Pancreas (tissue), 10 donors: ENCODE measurements around the gene PIGT. TPM values are rescaled to one million over a fixed set of nuclear protein-coding genes. Genes with fewer than 3 reads are reported as not detected.
A peak's percentile ranks its signal among the peaks of the same experiment; 100 is the strongest.

Experiments
- ATAC-seq, 4 donors: fragments of 200-7000 bp; cut with Tn5 transposase; one replicate each; pipeline versions ENCODE4 v1.8.0 to v1.9.1; 2020; ENCODE audit warnings: mild to moderate bottlenecking in 4 of 4, moderate library complexity in 4 of 4
- DNase-seq, 6 donors: peaks; one replicate each; pipeline ENCODE4 v3.0.0-alpha.2; 2020
- FAIRE-seq: peaks from 2 replicates; lab custom pipeline; 2012; peaks lifted over from hg19 to GRCh38; lab: Jason Lieb, UNC
- H3K27ac ChIP-seq, 4 donors: fragments of 200-600 bp; sonication (generic); 1 replicate in 3 of 4; 2 replicates in 1 of 4; pipeline versions ENCODE4 v1.5.0 to v1.8.0; 2020
- H3K27me3 ChIP-seq, 4 donors: fragments of 200-600 bp; one replicate each; pipeline ENCODE4 v1.8.0; 2021
- H3K36me3 ChIP-seq, 3 donors: fragments of 200-600 bp; sonication (generic) in 1 of 3; one replicate each; pipeline versions ENCODE4 v1.5.0 to v1.8.0; 2020 to 2021
- H3K4me1 ChIP-seq, 3 donors: fragments of 200-600 bp; one replicate each; pipeline ENCODE4 v1.8.0; 2021
- H3K4me3 ChIP-seq, 4 donors: fragments of 200-600 bp; sonication (generic) in 2 of 4; one replicate each; pipeline versions ENCODE4 v1.5.0 to v1.8.0; 2020 to 2021
- H3K9me3 ChIP-seq, 4 donors: fragments of 200-600 bp; one replicate each; pipeline ENCODE4 v1.8.0; 2021
- WGBS, 2 donors: extraction: QIAGEN DNeasy Blood & Tissue Kit; methylation state at CpG; one replicate each; pipeline ENCODE4 v1.1.7; 2013; 5-methylcytosine and 5-hydroxymethylcytosine counted together
- intact Hi-C, 3 donors: fragments of 100-400 bp; cut with DNase I; formaldehyde crosslinking; loops; one replicate each; pipeline versions ENCODE4 v1.11.1 to v1.14.2; 2022
- polyA plus RNA-seq, 2 donors: library from polyadenylated mRNA; stranded (reverse); fragments of 200-250 nt; gene quantifications; one replicate each; pipeline ENCODE4 v1.2.3, GENCODE V29; 2013
- total RNA-seq, 6 donors: library from RNA; stranded (reverse); fragmentation: NEBNext Ultra II Directional in 4 of 6; extraction: Animal tissue kit (Norgen Biotek cat#: 25700) in 4 of 6; gene quantifications; one replicate each; pipeline versions ENCODE4 v1.2.1 to v1.2.4, GENCODE V29; 2021 to 2023
- TF ChIP-seq, protein P1 (sequence below), 4 donors: fragments of 200-600 bp; sonication (generic) in 3 of 4; IDR thresholded peaks; one replicate each; pipeline versions ENCODE4 v1.5.0 to v1.8.0; 2021; ENCODE audit warnings: antibody characterized with exemption in 4 of 4
- donor health status: healthy with polysubstance abuse.
- donor health status: DM: no; HTN: no; CAD: no; lungs with moderate emphysema.
- donor health status: DM: no; HTN: no; CAD: no.
- donor health status: control.
- donor health status: control.
- donor health status: Bipolar disorder and iron deficiency.
- donor health status: DM: yes; HTN: yes; CAD: no.
- donor health status: DM: no; HTN: no; CAD: no.
- donor health status: DM: no; HTN: no; CAD: no.
- donor health status: DM: yes; HTN: yes; CAD: no.

The PIGT gene
- total and polyA plus RNA-seq, 8 donors: 35.3 to 69.1 (median 52.7) TPM

DNA sequence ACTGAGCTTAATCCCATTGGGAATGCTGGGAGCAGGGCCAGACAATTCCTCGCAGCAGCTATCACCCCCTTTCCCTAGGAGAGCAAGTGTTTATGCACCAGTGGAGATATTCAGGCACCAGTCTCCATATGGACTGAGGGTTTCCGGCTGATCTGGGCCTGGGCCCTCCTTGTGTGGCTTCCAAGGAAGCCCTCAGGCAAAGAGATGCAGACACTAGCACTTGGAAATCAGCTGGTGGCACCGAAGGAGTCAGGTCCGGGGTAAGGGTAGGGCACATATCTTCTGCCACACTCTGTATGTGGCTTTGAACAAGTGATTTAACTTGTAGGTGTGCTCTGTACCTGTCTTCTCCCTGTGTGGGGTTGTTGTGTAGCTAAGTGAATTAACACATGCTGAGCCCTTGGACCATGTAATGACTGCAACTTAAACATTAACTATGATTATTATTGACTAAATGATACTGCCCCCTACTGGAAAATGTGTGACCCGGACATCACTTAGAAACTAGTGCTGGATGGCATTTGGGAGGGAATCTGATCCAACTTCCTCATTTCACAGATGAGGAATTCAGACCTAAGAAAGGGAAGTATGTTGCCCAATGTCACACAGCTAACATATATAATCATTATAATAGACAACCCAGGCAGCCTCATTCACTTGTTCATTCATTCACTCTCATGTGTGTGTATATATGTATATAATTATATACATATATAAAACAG lies 34.3 kb downstream of the PIGT start:
- FAIRE-seq (no peak), DNase-seq (no peak), ATAC-seq (peak; percentile 31 to 90 (median 82))
- no peak overlapping the region for H3K4me3 ChIP-seq
- WGBS, 2 donors: 48 to 66% methylated on average over 5 of the region's 5 CpGs
- no peaks in the 10 kb centered on the region for H3K9me3 ChIP-seq
- no peaks in the 10 kb centered on the region for H3K36me3 ChIP-seq
- TF ChIP-seq, protein P1, sequence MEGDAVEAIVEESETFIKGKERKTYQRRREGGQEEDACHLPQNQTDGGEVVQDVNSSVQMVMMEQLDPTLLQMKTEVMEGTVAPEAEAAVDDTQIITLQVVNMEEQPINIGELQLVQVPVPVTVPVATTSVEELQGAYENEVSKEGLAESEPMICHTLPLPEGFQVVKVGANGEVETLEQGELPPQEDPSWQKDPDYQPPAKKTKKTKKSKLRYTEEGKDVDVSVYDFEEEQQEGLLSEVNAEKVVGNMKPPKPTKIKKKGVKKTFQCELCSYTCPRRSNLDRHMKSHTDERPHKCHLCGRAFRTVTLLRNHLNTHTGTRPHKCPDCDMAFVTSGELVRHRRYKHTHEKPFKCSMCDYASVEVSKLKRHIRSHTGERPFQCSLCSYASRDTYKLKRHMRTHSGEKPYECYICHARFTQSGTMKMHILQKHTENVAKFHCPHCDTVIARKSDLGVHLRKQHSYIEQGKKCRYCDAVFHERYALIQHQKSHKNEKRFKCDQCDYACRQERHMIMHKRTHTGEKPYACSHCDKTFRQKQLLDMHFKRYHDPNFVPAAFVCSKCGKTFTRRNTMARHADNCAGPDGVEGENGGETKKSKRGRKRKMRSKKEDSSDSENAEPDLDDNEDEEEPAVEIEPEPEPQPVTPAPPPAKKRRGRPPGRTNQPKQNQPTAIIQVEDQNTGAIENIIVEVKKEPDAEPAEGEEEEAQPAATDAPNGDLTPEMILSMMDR (IDR thresholded peaks at IDR 0.05): peak; percentile 38 to 56 (median 49)
- intact Hi-C loops: loop anchor here in 1 of 3 donors (5.0 to 10.0 kb wide), 2 partner anchors 133 to 325 kb away; no protein-coding TSS in a partner anchor
- no peaks in the 10 kb centered on the region for H3K4me1 ChIP-seq
- H3K27ac ChIP-seq: no peak overlapping the region
- H3K27me3 ChIP-seq: no peaks in the 10 kb centered on the region

DNA sequence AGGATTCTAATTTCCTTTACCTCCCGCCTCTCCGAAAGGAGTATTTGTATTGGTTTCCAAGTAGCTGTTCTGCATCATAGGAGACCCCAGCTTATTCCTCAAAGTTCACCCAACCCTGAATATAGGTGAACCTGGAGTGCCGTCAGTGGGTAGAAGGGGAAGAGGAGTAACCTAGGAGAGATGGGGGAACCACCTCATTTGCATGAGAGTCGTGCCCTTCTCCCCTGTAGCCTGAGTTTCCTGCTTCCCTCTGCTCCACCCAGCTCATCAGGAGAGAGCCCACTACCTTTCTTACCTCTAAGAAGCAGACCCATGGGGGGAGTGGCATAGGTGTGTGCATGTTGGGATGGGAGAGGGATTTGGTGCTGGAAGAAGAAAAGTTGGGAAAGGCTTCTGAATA lies 36.3 kb downstream of the PIGT start:
- FAIRE-seq (no peak), DNase-seq (no peak), ATAC-seq (no peak)
- H3K27ac ChIP-seq: no peak overlapping the region
- no peaks in the 10 kb centered on the region for H3K4me1 ChIP-seq
- H3K27me3 ChIP-seq: no peaks in the 10 kb centered on the region
- intact Hi-C loops: loop anchor here in 1 of 3 donors (5.0 to 10.0 kb wide), 2 partner anchors 135 to 323 kb away; no protein-coding TSS in a partner anchor
- TF ChIP-seq, protein P1 (IDR thresholded peaks at IDR 0.05): no peak
- no peak overlapping the region for H3K4me3 ChIP-seq
- H3K36me3 ChIP-seq: no peaks in the 10 kb centered on the region
- 69 to 71% methylated on average over 4 of the region's 4 CpGs for WGBS, 2 donors
- no peaks in the 10 kb centered on the region for H3K9me3 ChIP-seq

DNA sequence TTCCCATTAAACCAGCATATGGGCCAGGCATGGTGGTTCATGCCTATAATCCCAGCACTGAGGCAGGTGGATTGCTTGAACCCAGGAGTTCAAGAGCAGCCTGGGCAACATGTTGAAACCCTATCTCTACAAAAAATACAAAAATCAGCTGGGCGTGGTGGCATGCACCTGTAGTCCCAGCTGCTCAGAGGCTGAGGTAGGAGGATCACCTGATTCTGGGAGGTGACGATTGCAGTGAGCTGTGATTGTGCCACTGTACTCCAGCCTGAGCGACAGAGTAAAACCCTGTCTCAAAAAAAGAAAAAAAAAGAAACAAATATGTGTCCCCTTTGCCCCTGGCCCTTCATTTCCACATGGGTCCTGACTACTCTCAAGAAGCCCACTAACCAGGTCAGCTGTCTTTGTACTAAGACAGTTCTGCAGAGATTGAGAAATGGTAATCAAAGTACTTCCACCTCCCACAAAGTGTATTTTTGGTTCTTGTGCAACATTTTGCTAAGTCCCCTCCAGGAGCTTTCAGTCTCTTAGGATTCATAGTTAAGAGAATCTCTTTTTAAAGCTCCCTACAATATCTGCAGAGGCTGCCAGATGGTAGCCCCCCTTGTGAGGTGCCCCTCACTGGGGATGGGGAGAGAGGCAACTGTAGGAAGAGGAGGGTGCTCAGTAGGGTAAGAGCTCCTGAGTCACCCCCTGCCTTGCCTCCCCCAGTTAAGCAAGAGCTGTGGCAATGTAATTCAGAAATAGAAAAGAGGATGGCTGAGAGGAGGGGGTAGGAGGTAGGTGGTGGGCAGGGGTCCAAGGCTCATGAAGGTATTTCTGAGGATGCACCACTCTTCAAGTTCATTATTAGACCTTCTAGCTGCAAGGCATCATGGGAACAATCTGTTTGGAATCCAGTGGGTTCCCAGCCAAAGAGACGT lies 37.1 kb downstream of the PIGT start:
- no peak overlapping the region for H3K4me3 ChIP-seq
- no peak overlapping the region for H3K27ac ChIP-seq
- H3K9me3 ChIP-seq: no peaks in the 10 kb centered on the region
- DNase-seq (no peak), FAIRE-seq (no peak), ATAC-seq (no peak)
- TF ChIP-seq, protein P1 (IDR thresholded peaks at IDR 0.05): no peak
- H3K36me3 ChIP-seq: no peaks in the 10 kb centered on the region
- 56 to 60% methylated on average over 4 of the region's 4 CpGs for WGBS, 2 donors
- H3K27me3 ChIP-seq: no peaks in the 10 kb centered on the region
- intact Hi-C loops: loop anchor here in 1 of 3 donors (5.0 to 10.0 kb wide), 2 partner anchors 136 to 322 kb away; no protein-coding TSS in a partner anchor
- no peaks in the 10 kb centered on the region for H3K4me1 ChIP-seq

DNA sequence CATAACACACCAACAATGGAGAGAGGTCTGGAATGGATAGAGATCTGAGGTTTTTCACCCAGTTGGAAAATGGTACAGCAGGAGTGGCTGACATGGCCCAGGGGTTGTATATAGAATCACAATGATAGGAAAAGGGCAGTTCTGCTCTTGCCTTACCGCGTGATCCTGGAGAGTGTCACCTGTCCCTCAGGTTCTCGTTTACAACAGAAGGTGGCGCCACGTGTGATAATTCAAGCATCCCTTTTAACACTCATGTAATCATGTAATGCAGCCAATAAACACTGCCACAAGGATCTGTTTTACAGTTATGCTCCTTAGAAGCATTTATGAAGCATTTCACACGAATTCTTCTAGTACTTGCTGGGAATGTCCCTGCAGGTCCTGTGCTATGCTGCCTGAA lies 40.7 kb downstream of the PIGT start:
- Histone ChIP-seq H3K36me3 (no peaks in the 10 kb centered on the region), H3K4me1 (no peaks in the 10 kb centered on the region), H3K4me3 (no peak overlapping the region), H3K27ac (no peak overlapping the region), H3K9me3 (no peaks in the 10 kb centered on the region), H3K27me3 (no peaks in the 10 kb centered on the region)
- FAIRE-seq (no peak), DNase-seq (no peak), ATAC-seq (peak in 3 of 4 donors; percentile 56 to 79 (median 75))
- TF ChIP-seq, protein P1 (IDR thresholded peaks at IDR 0.05): no peak
- WGBS, 2 donors: 9 to 13% methylated on average over 6 of the region's 6 CpGs
- intact Hi-C loops: loop anchor here in 1 of 3 donors (10.0 kb wide), 1 partner anchor 318 kb away; no protein-coding TSS in a partner anchor
